NCI-H2196 treated with DMSO at 0.1 percent for 48 hours (cell line): Measurements from ENCODE around the gene KRT23.

ENCODE experiments used
- DNase-seq: peaks from one replicate; lab custom pipeline; 2025; ENCODE audit not compliant: unreplicated experiment; lab: John Stamatoyannopoulos, UW

KRT23 gene, protein sequence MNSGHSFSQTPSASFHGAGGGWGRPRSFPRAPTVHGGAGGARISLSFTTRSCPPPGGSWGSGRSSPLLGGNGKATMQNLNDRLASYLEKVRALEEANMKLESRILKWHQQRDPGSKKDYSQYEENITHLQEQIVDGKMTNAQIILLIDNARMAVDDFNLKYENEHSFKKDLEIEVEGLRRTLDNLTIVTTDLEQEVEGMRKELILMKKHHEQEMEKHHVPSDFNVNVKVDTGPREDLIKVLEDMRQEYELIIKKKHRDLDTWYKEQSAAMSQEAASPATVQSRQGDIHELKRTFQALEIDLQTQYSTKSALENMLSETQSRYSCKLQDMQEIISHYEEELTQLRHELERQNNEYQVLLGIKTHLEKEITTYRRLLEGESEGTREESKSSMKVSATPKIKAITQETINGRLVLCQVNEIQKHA

DNA sequence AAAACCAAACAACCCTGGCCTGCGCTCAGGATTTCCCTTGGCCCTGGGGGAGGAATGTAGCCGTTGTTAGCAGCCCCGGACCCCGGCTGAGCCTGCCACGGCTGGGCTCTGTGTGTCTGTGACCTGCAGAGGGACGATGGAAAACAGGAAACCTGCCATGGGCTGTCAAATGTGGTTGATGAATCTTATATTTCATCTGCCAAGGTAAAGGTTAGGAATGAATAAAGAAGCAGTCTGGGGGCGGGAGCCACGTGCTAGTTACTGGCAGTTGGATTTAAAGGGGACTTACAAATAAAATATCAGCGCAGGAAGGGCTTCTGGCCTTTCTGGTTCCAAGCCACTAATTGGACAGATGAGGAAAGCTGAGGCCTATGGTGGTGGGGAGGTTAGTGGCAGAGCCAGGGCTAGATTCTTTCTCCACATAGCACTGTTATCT lies at the start of gene KRT23:
Gene KRT23, minus strand, starts transcription at position 263 of the 436 bp plus-strand sequence. CDS start 1,043 bp downstream, outside the sequence.
- DNase-seq: no peak

DNA sequence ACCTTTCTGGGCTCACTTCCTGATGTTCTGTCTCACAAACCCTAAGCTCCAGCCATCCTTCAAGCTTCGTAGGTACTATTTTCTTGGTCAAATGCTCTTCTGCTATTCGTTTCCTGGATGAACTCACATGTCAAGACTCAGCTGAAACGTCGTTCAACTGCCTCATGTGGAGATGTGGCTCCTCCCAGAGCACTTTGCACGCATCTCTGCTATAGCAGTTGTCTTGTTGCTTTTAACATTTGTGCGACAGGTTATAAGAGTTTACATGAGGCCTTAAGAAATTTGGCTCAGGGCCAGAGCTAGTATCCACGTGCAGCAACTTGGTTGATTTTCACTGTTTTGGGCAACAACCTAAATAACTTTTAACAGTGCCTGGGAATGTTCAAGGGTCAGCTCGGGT lies 49.5 kb upstream of the KRT23 start:
- DNase-seq: no peak

DNA sequence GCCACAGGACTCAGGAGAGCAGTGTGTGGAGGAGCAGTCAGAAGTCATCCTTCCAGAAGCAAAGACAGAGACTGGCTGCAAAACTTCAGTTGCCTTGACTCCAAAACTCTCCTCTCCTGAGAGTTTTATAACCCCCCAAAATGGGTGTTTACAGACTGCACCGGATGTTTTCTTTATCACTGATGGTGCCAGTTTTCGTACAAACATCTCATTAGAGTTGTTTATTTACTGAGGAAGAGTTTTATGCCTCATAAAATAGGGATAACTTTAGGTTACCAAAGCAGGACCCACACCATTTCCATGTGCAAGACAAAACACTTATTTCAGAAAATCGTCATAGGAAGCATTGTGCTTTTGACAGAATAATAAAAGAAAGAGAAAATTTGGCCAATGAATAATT lies 46.8 kb upstream of the KRT23 start, which contains the start of gene KRT40:
Gene KRT40, minus strand, starts transcription at position 101 of the 400 bp plus-strand sequence. Its CDS starts 53 bp downstream, at position 48.
- no peak for DNase-seq

DNA sequence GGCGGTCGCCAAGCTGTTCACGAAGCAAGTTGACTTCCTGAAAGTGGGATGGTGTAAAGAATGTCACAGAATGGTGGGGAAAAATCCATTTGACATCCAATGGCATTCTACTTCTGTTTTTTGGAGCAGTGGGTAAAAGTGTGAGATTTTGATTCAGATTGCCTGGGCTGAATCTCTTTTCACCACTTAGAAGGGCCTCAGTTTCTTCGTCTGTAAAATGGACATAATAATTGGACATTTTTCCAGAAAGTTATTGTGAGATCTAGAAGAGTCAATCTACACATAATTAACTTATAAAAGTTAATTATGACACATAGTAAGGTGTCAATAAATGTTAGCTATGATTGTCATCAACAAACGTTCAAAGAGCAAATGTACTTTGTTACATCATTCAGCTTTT lies 43.7 kb upstream of the KRT23 start:
- no peak for DNase-seq

DNA sequence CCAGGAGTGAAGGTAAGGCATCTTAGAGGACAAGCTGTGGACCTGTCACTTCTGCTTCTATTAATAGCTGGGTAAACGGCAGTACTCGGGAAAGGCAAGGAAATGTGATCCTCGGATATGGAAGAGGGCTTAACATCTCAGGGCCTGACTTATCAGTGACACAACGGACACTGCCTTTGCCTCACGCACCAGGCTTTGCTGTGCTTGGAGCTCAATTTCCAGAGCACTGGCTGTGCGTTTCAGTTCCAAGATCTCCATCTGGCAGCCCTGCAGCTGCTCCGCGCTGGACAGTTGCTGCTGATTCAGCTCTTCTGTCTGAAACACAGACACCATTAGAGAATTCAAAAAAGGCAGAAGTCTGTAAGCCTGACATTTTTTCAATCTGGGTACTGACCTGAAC lies 43.1 kb upstream of the KRT23 start:
- DNase-seq: peak; percentile 3

DNA sequence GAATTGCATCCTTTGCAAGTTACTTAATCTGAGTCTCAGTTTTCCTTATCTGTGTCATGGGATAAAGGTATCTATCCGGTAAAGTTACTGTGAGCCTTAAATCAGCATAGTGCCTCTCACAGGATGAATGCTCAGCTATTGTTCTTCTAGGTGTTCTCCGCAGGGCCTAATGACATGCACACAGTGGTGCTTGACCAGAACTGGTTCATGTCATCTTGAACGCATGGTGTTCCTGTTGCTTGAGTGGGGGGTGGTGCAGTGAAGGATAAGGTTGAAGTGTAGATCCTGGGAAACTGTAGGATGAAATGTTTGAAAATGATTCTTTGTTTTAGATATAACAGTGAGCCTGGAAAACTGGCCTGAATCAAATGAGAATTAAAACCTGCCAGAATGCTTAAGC lies 42.7 kb upstream of the KRT23 start:
- no peak for DNase-seq

DNA sequence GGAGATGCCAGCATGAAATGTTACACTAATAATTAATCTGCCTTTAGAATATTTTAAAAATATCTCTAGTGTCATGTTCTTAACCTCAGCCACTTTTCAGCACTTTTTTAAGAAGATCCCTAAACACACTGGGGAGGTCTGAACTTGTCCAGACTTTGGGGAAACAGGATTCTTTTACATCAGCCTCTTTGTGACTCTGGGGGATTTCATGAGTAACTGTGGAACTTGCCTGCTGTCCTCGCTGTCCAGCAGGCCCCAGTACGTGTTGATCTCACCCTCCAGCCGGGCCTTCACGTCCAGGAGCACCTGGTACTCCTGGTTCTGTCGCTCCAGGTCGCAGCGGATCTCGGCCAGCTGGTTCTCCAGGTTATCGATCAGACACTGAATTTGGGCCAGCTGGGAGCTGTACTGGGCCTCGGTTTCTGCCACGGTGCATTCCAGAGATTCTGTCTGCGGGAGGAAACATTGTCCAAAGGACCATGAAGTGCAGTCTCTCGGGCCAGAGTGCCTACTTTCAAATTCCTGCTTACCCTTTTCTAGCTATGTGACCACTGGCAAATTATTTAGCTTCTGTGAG lies 41.2 kb upstream of the KRT23 start:
- DNase-seq: no peak

DNA sequence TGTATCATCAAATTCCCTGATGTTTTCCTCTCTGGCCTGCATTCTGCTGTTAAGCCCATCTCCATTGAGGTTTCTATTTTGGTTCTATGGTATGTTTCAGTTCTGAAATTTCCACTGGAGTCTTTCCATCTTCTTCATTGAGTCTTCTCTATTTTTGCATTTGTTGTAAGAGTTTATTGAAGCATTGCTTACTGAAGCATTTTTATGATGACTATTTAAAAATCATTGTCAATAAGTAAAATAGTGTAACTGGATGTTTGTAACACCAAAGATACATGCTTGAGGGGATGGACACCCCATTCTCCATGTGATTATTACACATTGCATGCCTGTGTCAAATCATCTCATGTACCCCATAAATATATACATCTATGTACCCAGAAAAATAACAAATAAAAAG lies 38.1 kb upstream of the KRT23 start:
- DNase-seq: no peak

DNA sequence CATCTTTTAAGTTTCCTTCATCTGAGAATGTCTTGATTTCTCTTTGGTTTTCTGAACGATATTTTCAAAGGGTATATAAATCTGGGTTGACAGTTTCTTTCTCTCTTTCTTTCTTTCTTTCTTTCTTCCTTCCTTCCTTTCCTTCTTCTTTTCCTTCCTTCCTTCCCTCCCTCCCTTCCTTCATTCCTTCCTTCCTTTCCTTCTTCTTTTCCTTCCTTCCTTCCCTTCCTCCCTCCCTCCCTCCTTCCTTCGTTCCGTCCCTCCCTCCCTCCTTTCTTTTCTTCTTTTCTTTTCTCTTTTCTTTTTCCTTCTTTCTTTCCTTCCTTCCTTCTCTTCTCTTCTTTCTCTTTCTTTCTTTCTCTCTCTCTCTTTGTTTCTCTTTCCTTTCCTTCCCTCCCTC lies 36.9 kb upstream of the KRT23 start:
- DNase-seq: no peak

DNA sequence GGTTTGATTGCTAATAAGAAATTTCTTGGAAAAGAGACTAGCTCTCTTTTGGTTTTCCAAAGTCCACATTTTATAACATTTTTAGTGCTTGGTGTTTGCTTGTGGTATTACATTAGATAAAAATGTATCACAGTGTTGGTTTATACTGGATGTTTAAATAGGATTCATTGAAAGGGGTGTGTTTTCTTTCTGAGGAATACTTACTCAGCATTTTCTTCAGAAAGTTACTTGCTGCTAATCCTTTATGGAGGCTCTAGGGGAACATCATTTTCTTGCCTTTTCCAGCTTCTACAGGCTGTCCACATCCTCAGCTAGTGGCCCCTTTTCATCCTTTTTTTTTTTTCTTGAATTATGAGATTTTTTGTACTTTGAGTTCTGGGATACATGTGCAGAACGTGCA lies 30.1 kb upstream of the KRT23 start:
- DNase-seq: no peak

DNA sequence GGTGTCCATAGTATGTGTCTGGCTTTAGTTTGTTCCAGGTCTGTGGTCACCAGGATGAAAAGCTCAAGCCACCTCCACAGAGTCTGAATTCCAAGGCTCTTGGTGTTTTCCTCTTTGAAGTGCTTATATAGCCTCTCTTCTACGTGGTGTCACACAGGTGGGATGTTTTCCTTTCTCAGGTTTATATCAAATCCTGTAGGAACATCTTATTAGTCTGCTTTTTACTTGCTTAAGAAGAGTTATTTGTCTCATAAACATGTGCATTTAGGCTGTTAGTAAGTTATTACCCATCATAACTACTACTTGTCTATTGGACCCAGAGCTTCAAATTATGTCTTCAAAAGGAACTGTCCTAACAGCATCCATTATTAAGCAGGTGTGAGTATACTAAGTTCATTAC lies 29.4 kb upstream of the KRT23 start, which contains the start of gene KRT39:
Gene KRT39, minus strand, starts transcription at position 101 of the 400 bp plus-strand sequence. Its CDS starts 92 bp downstream, at position 9.
- no peak for DNase-seq

DNA sequence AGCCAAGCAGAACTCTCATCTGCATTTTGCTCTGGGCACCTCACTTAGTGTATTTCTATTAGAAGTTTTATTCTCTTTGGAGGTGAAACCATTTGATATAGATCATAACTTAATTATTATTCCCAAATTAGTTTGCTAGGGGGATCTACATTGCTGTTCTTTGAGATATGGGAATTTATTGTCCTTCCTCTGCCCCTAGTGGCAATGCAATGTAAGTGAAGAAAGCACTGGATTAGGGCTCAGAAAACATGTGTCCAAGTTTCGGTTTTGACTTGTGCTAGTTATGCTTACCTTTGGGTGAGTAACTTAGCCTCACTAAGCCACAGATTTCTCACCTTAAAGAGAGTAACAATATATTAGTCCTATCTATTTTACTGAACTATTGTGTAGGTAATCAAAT lies 26.4 kb upstream of the KRT23 start:
- no peak for DNase-seq

DNA sequence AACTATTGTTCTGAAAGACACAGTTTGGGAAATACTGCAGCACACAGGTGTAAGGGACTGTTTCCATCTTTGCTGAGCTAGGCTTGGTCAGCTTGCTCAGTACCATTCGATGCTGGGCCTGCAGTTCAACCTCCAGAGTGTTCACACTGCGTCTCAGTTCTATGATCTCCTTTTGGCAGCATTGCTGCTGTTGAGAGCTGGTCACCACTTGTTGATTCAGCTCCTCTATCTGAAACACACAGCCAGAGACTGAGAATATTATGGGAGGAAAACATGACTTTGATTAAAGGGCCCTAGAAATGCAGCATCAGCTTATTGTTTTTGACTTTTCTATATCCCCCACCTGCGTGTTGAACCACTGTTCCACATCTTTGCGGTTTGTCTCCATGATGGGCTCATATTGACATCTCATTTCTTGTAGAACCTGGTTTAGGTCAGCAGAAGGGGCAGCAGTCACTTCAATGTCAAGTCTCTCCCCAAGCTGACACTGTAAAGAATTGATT lies 24.7 kb upstream of the KRT23 start:
- DNase-seq: no peak

DNA sequence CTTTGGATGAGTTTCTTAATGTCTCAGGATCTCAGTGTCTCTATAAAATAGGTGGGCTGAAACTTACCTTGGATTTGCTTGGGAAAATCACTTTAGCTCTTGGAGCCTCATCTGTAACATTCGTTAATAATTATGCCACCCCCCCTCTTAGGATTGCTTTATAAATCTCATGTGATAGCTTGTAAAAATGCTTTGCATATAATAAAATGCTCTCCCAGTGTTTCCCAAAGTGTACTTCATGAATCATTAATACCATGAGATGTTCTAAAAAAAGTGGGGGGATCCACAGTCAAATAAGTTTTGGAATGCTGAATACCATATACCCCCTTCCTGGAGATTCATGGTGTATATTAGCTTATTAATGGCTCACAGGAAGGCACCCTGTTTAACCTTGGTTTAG lies 24.1 kb upstream of the KRT23 start:
- no peak for DNase-seq

DNA sequence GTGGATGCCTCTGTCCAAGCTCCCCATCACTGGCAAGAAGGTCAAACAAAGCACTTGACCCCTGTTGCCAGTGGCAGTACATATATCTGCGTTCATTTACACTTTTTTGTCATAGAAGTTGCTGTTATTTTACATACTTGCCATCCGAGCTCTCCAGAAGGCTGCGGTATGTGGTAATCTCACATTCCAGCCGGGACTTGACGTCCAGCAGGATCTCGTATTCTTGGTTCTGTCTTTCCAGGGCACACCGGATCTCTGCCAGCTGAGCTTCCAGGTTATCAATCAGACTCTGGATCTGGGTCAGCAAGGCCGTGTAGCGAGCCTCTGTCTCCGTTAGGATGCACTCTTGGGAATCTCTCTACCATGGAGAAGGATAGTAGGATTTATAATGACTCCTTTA lies 22.7 kb upstream of the KRT23 start:
- DNase-seq: no peak

DNA sequence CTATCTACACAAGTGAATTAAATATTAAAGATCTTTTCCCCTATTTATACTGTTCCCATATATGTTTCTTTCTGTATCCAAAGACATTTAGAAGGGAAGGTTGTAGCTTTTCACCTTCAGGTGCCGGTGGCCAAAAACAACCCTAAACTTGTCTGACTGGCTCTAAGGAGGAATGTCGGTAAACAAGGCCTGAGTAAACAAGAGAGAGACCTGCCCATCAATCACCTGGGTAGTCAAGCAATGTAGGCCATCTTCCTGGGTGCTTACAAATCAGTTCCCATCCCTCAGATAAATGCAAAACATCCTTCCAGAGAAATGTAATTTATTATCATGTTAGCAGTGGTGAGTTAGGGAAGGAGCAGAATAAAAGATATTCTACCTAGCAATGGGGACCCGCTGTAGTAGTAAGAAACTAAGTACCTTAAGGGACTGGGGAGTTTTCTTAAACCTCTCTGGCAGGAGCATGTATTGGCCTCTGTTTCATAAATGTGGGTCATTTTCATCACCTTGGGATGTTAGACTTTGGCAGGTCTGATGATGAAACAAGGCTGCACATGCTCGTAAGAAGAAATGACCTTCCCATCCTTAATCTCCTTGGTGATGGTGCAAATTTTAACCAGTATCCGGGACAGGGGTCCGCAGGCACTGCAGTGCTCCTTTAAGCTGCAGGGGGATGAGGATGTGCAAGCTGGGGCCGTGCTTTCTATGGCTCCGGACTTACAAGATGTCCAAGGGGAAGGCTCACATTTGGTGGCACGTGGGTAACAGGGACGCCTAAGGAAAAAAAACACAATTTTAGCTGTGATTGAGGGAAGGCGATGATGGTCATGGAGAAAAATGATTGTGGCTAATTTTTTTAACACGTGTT lies 20.9 kb upstream of the KRT23 start:
- DNase-seq: no peak

DNA sequence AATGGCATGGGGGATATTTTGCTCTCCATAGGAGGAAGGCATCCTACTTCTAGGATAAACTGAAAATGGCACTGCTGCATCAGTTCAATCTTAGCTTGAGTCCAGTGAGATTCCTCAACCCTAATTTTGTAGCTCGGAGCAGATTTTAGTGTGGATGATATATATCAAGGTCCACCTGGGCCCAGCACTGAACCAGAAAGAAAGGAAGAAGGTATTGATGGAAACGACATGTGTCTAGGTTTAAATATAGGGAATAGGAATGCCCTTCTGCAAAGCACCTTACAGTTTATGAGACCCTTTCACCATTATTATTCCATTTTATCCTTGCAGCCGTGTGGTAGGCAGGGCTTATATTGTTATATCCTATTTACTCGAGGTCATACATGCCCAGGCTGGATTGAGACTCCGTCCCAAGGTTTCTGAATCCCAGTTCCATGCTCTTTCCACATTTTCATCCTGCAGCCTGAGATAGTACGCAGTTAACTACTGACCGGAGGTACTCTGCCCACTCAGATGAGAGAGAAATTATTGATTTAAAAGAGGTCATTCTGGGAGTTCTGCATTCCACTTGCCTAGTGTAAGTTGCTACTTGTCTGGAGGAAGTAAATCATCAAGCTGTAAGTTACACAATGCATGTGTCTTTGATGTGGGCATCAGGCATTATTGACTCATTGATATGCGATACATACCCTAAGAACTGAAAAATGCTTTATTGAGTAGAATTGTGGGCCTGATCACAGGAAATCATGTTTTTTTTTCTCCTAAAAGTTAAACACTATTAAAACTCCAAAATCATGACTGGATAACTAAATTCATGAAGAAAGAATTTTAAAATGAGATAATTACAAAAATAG lies 19.2 kb upstream of the KRT23 start:
- DNase-seq: no peak

DNA sequence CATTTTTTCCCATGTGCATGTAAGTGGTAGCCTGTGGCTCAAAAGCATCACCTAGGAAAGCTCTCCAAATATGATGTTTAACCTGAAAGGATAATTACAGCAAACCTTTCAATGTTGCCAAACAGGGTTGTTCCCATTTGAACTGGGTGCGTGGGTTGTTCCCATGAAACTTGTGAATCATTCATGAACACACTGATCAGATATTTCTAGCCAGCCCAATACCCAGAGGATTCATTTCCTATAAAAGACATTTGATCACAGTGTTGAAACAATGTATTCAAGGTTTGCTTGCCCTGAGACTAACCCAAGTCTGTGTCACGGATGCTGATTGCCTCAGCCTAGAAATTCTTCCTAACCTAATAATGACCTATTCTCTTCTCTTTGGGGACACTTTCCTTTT lies 16.4 kb upstream of the KRT23 start:
- DNase-seq: no peak

DNA sequence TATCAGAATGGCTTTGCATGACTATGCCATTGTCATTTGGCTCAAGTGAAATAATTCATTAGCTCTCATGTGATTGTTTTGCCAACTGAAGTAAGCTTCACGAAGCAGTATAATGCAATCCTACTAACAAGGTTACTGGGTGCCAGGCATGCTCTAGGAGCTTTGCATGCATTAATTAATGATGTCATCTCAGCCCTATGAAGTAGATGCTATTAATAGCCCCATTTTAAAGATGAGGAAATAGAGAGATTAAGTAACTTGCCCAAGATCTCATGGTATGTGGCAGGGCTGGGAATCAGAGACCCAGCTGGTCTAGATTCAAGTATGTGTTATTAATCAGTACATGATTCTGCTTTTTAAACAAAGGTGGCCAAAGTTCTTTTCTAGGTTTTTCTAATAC lies 15.2 kb upstream of the KRT23 start:
- DNase-seq: no peak

DNA sequence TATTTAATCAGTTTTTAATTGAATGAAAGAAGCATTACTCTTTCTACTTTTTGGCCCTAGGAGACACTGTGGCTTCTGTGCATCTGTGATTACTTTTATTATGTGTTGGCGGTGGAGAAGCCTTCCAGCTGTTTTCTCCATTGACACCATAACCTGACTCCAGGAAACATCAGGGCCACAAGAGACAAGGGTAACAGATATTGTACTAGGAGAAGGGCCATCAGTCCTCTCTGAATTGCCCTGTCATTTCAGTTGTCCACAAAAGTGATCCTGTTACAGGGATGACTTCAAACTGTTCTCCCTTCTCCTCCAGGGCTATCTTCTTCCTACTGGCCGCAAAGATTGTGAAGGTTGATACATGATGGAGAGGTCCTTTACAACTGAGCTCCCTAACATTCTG lies 14.7 kb upstream of the KRT23 start:
- no peak for DNase-seq
